HEK293 (cell line): ENCODE results near the gene KCNG3.

Source experiments
- CTCF ChIA-PET: fragments of 350-600 bp; formaldehyde crosslinking; extraction: SDS; loops from one replicate; lab custom pipeline; 2021; ENCODE audit warnings: antibody characterized with exemption; lab: Yijun Ruan, JAX
- POLR2A ChIA-PET: fragments of 300-600 bp; formaldehyde crosslinking; extraction: SDS; loops from one replicate; lab custom pipeline; 2020; ENCODE audit warnings: antibody characterized with exemption, inconsistent platforms; lab: Yijun Ruan, JAX
- H3K27ac ChIP-seq: fragments of 200-500 bp; sonication (Bioruptor generic); 2 replicates; pipeline ENCODE4 v1.5.1; 2014; ENCODE audit warnings: low read depth, low read length, control low read depth, inconsistent platforms; ENCODE audit errors: extremely low read depth
- H3K36me3 ChIP-seq, 2 experiments: fragments of 200-500 bp in 1 of 2; sonication (Bioruptor generic) in 1 of 2; 1 replicate in 1 of 2; 2 replicates in 1 of 2; pipeline ENCODE4 v1.5.1; 2014 to 2017; ENCODE audit warnings: inconsistent platforms in 2 of 2, low read length in 2 of 2; ENCODE audit not compliant: control insufficient read depth in 2 of 2, insufficient read depth in 1 of 2
- H3K4me1 ChIP-seq: fragments of 200-500 bp; sonication (Bioruptor generic); 2 replicates; pipeline ENCODE4 v1.5.1; 2014; ENCODE audit warnings: mild to moderate bottlenecking, low read length, inconsistent platforms; ENCODE audit not compliant: control insufficient read depth, insufficient read depth
- H3K4me3 ChIP-seq: 2 replicates; pipeline ENCODE4 v1.5.1; 2011; ENCODE audit warnings: low read depth, mild to moderate bottlenecking, control low read depth, low read length, moderate library complexity
- H3K9me3 ChIP-seq: fragments of 200-500 bp; sonication (Bioruptor generic); 2 replicates; pipeline ENCODE4 v1.5.1; 2014; ENCODE audit warnings: low read depth, low read length, inconsistent platforms; ENCODE audit not compliant: control insufficient read depth, insufficient read depth
- AEBP2 ChIP-seq: fragments of 450-650 bp; formaldehyde crosslinking; IDR thresholded peaks from 2 replicates; pipeline ENCODE4 v1.5.1; 2016; ENCODE audit warnings: missing biosample characterization, missing genetic modification characterization, borderline replicate concordance
- BCL11A ChIP-seq: fragments of 450-650 bp; formaldehyde crosslinking; IDR thresholded peaks from 2 replicates; pipeline ENCODE4 v1.5.1; 2016; ENCODE audit warnings: low read depth, missing biosample characterization, missing genetic modification characterization
- HIC1 ChIP-seq: fragments of 450-650 bp; formaldehyde crosslinking; IDR thresholded peaks from 2 replicates; pipeline ENCODE4 v1.5.1; 2016; ENCODE audit warnings: missing biosample characterization, missing genetic modification characterization
- HOXA7 ChIP-seq: sonication (generic); formaldehyde crosslinking; IDR thresholded peaks from 2 replicates; pipeline ENCODE4 v1.8.1; 2022; ENCODE audit warnings: missing genetic modification reagents, borderline replicate concordance
- IKZF3 ChIP-seq: fragments of 450-650 bp; IDR thresholded peaks from 2 replicates; pipeline ENCODE4 v1.5.0; 2018; ENCODE audit warnings: missing biosample characterization, mild to moderate bottlenecking, missing genetic modification characterization, moderate library complexity
- KLF9 ChIP-seq: fragments of 450-650 bp; formaldehyde crosslinking; IDR thresholded peaks from 2 replicates; pipeline ENCODE4 v1.5.1; 2016; ENCODE audit warnings: missing biosample characterization, missing genetic modification characterization, low read depth
- PBX3 ChIP-seq: sonication (generic); formaldehyde crosslinking; IDR thresholded peaks from 2 replicates; pipeline ENCODE4 v1.8.1; 2022; ENCODE audit warnings: mild to moderate bottlenecking, moderate library complexity, missing genetic modification reagents
- SP7 ChIP-seq: fragments of 450-650 bp; formaldehyde crosslinking; IDR thresholded peaks from 2 replicates; pipeline ENCODE4 v1.5.1; 2016; ENCODE audit warnings: missing biosample characterization, missing genetic modification characterization
- TCF7L2 ChIP-seq: IDR thresholded peaks from 2 replicates; pipeline ENCODE4 v1.6.1; 2011; ENCODE audit warnings: low read depth, mild to moderate bottlenecking, inconsistent platforms, low read length, moderate library complexity, borderline replicate concordance
- TSHZ1 ChIP-seq: fragments of 450-650 bp; formaldehyde crosslinking; IDR thresholded peaks from 2 replicates; pipeline ENCODE4 v1.5.1; 2016; ENCODE audit warnings: missing biosample characterization, missing genetic modification characterization, borderline replicate concordance
- ZBTB10 ChIP-seq: fragments of 450-650 bp; formaldehyde crosslinking; IDR thresholded peaks from 2 replicates; pipeline ENCODE4 v1.5.1; 2016; ENCODE audit warnings: missing biosample characterization, missing genetic modification characterization
- ZNF114 ChIP-seq: fragments of 450-650 bp; formaldehyde crosslinking; IDR thresholded peaks from 2 replicates; pipeline ENCODE4 v1.5.0; 2017; ENCODE audit warnings: missing biosample characterization, missing genetic modification characterization
- ZNF148 ChIP-seq: fragments of 450-650 bp; formaldehyde crosslinking; IDR thresholded peaks from 2 replicates; pipeline ENCODE4 v1.5.0; 2017; ENCODE audit warnings: missing biosample characterization, missing genetic modification characterization, borderline replicate concordance
- ZNF157 ChIP-seq: fragments of 450-650 bp; formaldehyde crosslinking; IDR thresholded peaks from 2 replicates; pipeline ENCODE4 v1.5.1; 2016; ENCODE audit warnings: missing biosample characterization, missing genetic modification characterization
- ZNF184 ChIP-seq: fragments of 450-650 bp; IDR thresholded peaks from 2 replicates; pipeline ENCODE4 v1.5.1; 2018; ENCODE audit warnings: missing biosample characterization, mild to moderate bottlenecking, missing genetic modification characterization
- ZNF221 ChIP-seq: fragments of 450-650 bp; formaldehyde crosslinking; IDR thresholded peaks from 2 replicates; pipeline ENCODE4 v1.5.1; 2017; ENCODE audit warnings: missing biosample characterization, missing genetic modification characterization, borderline replicate concordance
- ZNF24 ChIP-seq: fragments of 450-650 bp; formaldehyde crosslinking; IDR thresholded peaks from 2 replicates; pipeline ENCODE4 v1.5.1; 2016; ENCODE audit warnings: missing biosample characterization, missing genetic modification characterization
- ZNF513 ChIP-seq: fragments of 450-650 bp; IDR thresholded peaks from 2 replicates; pipeline ENCODE4 v1.5.1; 2018; ENCODE audit warnings: missing biosample characterization, missing genetic modification characterization
- ZNF600 ChIP-seq: fragments of 450-650 bp; formaldehyde crosslinking; IDR thresholded peaks from 2 replicates; pipeline ENCODE4 v1.5.1; 2016; ENCODE audit warnings: missing biosample characterization, missing genetic modification characterization

The KCNG3 gene

GRCh38 chr2:42408009-42408408 is 85.8 kb downstream of the KCNG3 start (continued):
- no peak for TF ChIP-seq BCL11A
- no peak for TF ChIP-seq ZNF114 (tag by site-specific recombination)
- TF ChIP-seq ZNF148: no peak
- TF ChIP-seq, all 188 proteins: peak for 0

- Histone ChIP-seq H3K4me1 (no peaks in the 10 kb centered on the region), H3K27ac (no peak overlapping the region)
- POLR2A ChIA-PET: interaction anchor here (0.7 kb wide), 1 partner anchor 304 kb away, joined by 3 read pairs; no protein-coding TSS in a partner anchor
- no peak for TF ChIP-seq HIC1
- TF ChIP-seq ZNF157 (tag by site-specific recombination): no peak
- TF ChIP-seq ZNF184 (tag by site-specific recombination): no peak
- no peak for TF ChIP-seq ZNF600 (tag by site-specific recombination)
- no peak for TF ChIP-seq IKZF3 (tag by site-specific recombination)
- no peak for TF ChIP-seq TSHZ1 (tag by site-specific recombination)
- TF ChIP-seq HOXA7 (CRISPR knock-in tag): no peak
- no peak for TF ChIP-seq PBX3
- no peak for TF ChIP-seq ZBTB10
- TF ChIP-seq BCL11A: no peak
- no peak for TF ChIP-seq ZNF24
- no peak for TF ChIP-seq SP7
- no peak for TF ChIP-seq ZNF221 (tag by site-specific recombination)
- TF ChIP-seq KLF9 (tag by site-specific recombination): no peak
- no peak for TF ChIP-seq TCF7L2
- TF ChIP-seq AEBP2: no peak
- no peak for TF ChIP-seq ZNF513
- TF ChIP-seq, all 188 proteins: peak for 0
- peaks cover 0 to 5% of the 10 kb centered on the region in 2 experiments; a peak in 1 of 3 replicates for H3K36me3 ChIP-seq
- no peaks in the 10 kb centered on the region for H3K9me3 ChIP-seq
- CTCF ChIA-PET: no interaction called here
- H3K4me3 ChIP-seq: no peak overlapping the region
Observed at GRCh38 chr2:42407476-42407875, 86.3 kb downstream of the KCNG3 start.
